HPDE6-E6E7 (cell line): ENCODE data around the gene LYST.
"Not testable (repeated sequence)": the region's sequence is repeated elsewhere in the genome, so short reads cannot be mapped to it uniquely, and the experiment has no call there.

Experiments
- DNase-seq: peaks from one replicate; pipeline ENCODE4 v3.0.0; 2011; ENCODE audit warnings: missing footprints; ENCODE audit errors: extremely low spot score

LYST gene

GRCh38 chr1:235657747-235658526 is 208.8 kb downstream of the LYST start:
- DNase-seq, result no peak

- no peak for DNase-seq
Observed at GRCh38 chr1:235657269-235657668, 209.4 kb downstream of the LYST start.

- no peak for DNase-seq
Observed at GRCh38 chr1:235652364-235652763, 214.3 kb downstream of the LYST start.

- no peak for DNase-seq
Observed at GRCh38 chr1:235651170-235651806, 215.4 kb downstream of the LYST start.

- DNase-seq, result no peak
Observed at GRCh38 chr1:235650341-235651169, 216.2 kb downstream of the LYST start.

GRCh38 chr1:235649368-235650163 is 217.1 kb downstream of the LYST start, which contains the start of gene GNG4:
Gene GNG4, minus strand, starts transcription at chr1:235649784. Its CDS starts 65,946 bp downstream, at chr1:235583838.
- DNase-seq, result no peak

GRCh38 chr1:235648954-235649367 is 217.7 kb downstream of the LYST start:
- peak; percentile 68 for DNase-seq

GRCh38 chr1:235648407-235648907 is 218.2 kb downstream of the LYST start:
- no peak for DNase-seq

GRCh38 chr1:235647537-235647936 is 219.2 kb downstream of the LYST start:
- DNase-seq, result not testable (repeated sequence)

GRCh38 chr1:235646463-235646862 is 220.2 kb downstream of the LYST start:
- DNase-seq, result no peak

GRCh38 chr1:235644693-235645305 is 221.9 kb downstream of the LYST start:
- DNase-seq, result no peak

- DNase-seq, result no peak
Observed at GRCh38 chr1:235643837-235644692, 222.6 kb downstream of the LYST start.

- no peak for DNase-seq
Observed at GRCh38 chr1:235642943-235643371, 223.7 kb downstream of the LYST start.

GRCh38 chr1:235642011-235642942 is 224.4 kb downstream of the LYST start:
- peak; percentile 85 for DNase-seq

- no peak for DNase-seq
Observed at GRCh38 chr1:235640580-235640979, 226.1 kb downstream of the LYST start.

GRCh38 chr1:235639226-235640205 is 227.2 kb downstream of the LYST start:
- no peak for DNase-seq

GRCh38 chr1:235638612-235639011 is 228.1 kb downstream of the LYST start:
- not testable (repeated sequence) for DNase-seq
